GM18520 (cell line): ENCODE results near the gene CYP2R1.
"Not testable (repeated sequence)": the region's sequence is repeated elsewhere in the genome, so short reads cannot be mapped to it uniquely, and the experiment has no call there.

Source experiments
- ATAC-seq: cut with Tn5 transposase; IDR thresholded peaks from one replicate; pipeline ENCODE4 v1.9.1; 2021; ENCODE audit not compliant: unreplicated experiment

Gene CYP2R1

DNA sequence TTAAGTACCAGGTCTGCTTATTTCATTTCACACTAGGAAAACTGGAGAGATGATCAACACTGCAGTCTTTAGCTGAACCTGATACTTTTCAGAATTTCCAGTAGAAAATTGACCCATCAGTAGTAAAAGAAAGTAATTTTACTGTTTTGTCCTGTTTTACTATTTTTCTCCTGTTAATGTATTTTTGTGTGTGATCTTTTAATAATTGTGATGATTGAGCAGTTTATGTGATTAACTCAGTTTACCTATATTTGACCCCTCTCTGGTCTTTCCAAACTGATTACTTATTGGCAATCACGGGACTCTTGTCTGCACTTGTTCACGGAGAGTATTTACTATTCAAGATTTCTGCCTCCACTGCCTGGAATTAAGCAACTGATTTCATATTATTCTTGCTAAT is 546 bp upstream of the CYP2R1 start:
- no peak for ATAC-seq

DNA sequence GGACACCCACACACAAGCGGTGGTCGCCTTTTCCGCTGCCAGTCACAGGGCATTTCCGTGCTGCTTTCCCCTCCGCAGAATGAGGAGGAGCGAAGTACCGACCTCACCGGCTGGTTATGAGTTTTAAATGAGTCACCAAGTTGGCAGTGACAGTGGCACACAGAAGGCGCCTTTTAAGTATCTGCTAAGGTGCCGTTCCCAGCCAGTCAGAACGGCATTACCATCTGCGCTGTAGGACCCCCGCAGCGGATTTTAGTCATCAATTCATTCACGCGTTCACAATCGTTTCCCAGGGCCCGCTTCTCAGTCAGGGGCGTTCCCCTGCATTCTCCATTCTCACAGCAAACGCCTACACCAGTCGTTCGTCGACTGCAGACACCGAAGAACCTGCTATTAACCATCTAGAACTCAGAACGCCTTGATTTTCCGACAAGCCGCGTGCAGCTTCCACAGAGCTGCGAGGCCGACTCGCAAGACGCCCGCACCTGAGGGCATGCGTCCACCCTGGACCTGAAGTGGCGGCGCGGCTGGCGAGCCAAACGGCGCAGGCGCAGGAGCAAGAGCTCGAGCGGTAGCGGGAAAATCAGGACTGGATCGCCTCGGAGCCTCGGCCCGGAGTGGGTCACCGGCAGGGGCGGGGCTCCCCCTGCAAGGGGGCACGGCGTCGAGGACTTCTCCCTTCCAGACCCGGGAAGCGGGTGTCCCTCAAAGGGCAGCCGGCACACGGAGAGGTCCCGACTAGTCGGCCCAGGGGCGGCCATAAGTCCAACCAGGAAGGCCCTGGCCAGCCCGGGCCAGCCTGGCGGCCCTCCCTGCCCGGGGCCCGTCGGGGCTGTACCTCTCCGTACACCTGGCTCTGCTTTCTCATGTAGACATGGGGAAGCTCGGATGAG is 642 bp downstream of the CYP2R1 start:
- ATAC-seq: peak; percentile 36

DNA sequence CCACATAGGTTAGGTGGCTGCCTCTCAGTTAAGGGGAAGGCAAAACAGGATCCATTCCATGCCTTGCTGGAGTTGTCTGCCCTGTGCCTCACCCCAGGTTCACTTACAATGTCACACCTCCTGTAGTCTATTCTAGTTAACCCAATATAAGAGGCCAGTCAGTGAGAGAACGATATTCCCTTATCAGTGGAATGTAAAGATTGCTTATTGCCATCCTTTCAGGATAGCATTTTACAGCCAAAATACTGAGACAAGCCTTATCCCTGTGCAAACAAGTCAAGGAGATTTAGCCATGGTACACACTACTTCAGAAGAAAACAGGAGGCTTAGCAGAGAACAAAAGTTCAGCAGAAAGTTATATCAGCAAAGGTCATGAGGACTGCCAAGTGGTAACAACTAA is 5.5 kb downstream of the CYP2R1 start:
- ATAC-seq: no peak

DNA sequence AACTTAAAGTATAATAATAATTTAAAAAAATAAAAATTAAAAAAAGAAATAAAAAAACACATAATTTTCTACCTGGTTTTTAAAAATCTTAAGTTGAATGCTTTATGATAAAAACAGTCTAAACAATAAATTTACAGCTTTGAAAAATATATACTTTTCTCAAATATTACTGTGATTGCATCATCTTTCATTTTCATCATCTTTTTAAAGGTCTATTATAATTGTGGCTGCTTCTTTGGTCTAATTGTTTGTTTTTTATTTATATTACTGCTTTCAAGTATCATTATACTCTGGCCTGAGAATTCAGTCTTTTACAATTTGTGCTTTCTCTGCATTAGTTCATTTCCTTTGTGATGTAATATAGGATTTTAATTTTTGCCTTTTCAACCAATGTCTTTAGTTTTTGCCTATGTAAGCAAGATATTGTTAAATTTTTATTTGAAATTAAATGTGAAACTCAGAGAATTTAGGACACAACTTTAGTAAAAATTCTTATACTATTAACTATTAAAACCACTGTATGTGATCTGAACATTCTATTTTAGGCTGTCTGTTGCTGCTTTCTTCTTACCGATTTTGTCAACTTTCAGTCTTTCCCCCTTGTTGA is 7.3 kb downstream of the CYP2R1 start:
- ATAC-seq: no peak

DNA sequence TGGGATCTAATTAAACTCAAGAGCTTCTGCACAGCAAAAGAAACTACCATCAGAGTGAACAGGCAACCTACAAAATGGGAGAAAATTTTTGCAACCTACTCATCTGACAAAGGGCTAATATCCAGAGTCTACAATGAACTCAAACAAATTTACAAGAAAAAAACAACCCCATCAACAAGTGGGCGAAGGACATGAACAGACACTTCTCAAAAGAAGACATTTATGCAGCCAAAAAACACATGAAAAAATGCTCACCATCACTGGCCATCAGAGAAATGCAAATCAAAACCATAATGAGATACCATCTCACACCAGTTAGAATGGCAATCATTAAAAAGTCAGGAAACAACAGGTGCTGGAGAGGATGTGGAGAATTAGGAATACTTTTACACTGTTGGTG is 8.3 kb downstream of the CYP2R1 start:
- not testable (repeated sequence) for ATAC-seq

DNA sequence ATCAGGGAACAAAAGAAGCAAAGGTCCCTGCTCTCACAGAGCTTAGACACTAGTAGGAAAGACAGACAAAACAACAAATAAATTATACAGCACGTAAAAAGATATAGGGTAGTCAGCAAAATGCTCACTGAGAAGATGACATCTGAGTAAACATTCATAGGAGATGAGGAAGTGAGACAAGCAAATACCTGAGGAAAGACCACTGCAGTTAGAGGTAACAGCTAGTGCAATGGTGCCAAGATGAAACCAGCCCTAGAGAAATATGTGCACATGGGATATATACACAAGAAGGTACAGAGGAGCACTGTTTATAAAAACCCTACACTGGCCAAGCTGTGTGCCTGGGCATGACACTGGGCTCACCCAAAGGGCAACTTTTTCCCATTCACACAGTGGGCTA is 9.8 kb downstream of the CYP2R1 start:
- ATAC-seq: no peak

DNA sequence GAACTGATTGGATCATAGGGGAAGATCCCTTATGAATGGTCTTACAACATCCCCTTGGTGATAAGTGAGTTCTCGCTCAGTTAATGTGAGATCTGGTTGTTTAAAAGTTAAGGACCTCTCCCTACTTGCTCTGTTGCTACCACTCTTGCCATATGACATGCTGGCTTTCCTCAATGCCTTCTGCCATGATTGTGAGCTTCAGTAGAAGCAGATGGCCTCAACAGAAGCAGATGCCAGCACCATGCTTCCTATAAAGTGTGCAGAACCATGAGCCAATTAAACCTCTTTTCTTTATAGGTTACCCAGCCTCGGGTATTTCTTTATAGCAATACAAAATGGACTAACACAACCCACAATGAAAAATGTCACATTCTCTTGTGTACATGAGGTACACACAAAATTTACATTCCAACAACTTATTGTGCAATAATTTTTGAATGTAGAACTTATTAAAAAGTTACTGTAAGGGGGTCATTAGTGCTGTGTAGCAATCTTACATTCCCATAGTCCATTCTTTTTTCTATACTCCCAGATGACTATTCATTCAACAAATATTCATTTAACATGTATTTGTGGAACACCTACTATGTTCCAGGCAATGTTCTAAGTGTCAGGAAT is 10.3 kb downstream of the CYP2R1 start:
- ATAC-seq: no peak

DNA sequence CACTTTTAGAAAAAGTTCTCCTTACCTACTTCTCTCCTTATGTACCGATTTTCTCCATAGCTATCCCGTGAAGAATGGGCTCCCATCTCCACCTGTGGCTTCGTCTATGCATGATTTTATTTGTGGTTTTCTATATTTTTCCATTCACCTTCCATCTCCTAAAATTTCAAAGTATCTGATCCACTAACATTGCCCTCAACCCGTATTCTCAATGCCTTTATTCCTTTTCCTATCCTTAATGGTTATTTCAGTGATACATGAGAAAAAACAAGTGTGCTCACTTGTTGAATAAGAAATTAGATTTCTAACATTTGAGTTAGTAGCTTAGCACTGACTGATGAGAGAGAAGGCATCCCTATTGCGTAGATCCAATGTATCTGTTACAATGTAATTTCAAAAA is 16.9 kb downstream of the CYP2R1 start:
- no peak for ATAC-seq

DNA sequence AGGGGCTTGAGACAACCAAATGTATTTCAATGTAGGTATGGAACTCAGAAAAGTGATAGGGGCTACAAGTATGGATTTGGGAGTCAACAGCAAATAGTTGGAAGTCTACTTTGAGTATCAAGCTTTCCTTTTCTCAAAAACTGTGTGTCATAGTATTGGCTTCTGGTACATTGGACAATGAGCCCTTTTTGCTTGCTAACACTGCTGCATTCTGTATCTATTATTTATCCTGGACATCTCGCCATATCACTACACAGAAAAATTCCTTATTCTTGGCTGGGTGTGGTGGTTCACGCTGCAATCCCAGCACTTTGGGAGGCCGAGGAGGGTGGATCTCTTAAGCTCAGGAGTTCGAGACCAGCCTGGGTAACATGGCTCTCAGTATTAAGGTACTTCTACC is 18.4 kb downstream of the CYP2R1 start:
- no peak for ATAC-seq

DNA sequence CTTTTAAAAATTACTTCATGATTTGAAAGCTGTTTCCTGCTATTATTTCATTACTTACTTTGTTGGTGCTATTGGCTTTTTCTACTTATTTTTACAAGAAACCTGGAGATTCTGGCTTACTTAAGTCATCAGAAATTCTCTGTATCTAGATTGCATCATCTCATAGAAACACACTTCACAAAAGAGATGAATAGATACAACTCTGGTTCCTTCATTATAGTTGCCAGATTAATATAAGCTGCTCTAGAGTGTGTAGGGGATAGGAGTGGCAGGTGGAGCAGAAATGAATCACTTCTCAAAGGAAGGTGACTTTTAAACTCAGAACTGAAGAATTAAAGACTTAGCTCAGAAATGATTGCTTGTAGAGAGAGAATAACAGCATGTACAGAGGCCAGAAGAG is 20.0 kb downstream of the CYP2R1 start:
- ATAC-seq: no peak

DNA sequence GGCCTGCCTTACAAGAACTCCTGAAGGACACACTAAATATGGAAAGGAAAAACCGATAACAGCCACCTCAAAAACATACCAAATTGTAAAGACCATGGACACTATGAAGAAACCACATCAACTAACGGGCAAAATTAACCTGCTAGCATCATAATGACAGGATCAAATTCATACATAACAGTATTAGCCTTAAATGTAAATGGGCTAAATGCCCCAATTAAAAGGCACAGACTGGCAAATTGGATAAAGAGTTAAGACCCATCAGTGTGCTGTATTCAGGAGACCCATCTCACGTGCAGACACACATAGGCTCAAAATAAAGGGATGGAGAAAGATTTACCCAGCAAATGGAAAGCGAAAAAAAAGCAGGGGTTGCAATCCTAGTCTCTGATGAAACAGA is 28.3 kb downstream of the CYP2R1 start:
- ATAC-seq: not testable (repeated sequence)

DNA sequence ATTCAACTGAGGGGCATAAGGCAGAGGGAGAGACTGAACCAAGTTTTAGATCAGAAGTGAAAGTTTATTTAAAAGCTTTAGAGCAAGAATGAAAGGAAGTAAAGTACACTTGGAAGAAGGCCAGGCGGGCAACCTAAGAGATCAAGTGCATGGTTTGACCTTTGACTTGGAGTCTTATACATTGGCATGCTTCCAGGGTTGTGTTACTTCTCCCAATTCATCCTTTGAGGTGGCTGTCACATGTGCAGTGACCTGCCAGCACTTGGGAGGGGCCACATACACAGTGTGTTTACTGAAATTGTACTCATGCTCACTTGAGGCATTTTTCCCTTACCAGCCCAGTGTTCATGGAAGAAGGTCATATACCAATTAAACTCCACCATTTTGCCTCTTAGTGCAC is 30.4 kb downstream of the CYP2R1 start:
- ATAC-seq: no peak

DNA sequence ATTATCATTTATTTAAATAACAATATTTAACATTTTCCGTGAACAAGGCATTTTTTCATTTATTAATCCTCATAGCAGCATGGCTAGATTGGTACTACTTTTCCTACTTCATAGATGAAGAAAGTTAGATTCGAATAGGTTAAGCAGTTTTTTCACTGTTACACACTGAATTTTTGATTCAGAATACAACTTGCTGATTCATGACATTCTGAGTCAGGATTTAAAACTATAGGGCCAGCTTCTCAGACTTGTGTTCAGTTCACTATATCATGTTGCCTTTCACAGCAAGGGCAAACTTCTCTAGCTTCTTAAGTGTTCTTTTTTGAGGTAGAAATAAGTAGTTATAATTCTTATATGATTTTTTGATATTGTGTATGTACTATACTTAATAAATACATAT is 31.5 kb downstream of the CYP2R1 start:
- ATAC-seq: no peak

DNA sequence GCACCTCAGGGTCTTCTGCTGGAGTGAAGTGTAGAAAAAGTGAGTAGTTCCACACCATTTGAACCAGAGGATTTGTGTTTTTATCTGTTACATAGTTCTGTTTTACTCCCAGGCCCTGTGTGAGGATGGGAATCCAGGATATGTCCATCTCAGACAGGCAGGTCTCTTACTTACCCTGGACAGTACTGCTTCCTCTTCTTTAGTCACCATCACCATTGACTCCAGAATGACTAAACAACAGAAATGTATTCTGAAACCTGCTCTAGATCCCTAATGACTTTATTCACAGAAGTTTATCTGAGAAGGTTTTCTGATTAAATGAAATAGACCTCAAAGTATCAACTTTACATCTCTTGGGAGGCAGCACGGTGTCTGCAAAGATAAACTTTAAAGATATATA is 33.6 kb downstream of the CYP2R1 start:
- ATAC-seq: no peak

DNA sequence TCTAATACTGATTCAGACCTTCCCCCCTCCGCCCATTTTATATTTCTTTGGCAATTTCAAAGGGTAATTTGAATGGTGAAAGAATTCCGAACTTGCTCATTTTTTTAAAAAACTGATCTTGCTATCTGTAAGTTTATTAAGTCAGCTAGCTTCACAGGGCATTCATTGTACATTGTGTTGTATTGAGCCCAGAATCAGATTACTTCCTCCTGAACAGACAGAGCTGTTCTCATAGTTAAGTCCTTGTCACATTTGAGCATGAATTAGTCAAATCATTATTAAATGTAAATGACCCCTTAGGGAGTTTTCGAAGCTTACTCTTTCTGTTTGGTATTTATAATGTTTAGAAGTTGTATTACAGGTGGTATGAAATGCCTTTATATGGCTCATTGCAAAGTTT is 34.4 kb downstream of the CYP2R1 start:
- no peak for ATAC-seq

DNA sequence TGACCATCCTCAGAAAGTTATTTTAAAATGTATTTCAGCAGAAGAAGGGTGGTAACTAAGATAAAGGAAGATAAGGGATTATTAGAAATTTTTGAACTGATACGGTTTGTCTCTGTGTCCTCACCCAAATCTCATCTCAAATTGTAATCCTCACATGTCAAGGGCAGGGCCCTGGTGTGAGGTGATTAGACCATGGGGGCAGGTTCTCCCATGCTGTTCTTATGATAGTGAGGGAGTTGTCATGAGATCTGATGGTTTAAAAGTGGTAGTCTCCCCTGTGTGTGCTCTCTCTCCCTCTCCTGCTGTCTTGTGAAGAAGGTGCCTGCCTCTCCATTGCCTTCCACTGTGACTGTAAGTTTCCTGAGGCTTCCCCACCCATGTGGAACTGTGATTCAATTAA is 36.1 kb downstream of the CYP2R1 start:
- ATAC-seq: no peak

DNA sequence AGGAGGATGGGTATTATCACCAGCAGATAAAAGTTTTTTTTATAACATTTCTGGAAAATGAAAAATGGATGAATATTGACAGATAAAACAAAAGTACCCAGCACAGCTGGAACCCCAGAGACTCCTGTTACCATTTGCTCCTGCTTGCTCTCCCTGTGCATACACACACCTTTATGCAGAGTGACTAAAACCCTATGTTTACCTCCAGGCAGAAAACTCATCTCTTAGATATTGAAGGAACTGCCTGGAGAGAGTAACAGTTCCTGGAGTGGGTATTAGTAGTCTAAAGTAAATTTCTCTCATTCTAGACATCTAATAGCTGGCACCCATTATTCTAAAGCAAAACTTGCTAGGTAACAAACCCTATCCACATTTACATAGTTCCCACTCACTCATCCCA is 38.0 kb downstream of the CYP2R1 start:
- ATAC-seq: no peak

DNA sequence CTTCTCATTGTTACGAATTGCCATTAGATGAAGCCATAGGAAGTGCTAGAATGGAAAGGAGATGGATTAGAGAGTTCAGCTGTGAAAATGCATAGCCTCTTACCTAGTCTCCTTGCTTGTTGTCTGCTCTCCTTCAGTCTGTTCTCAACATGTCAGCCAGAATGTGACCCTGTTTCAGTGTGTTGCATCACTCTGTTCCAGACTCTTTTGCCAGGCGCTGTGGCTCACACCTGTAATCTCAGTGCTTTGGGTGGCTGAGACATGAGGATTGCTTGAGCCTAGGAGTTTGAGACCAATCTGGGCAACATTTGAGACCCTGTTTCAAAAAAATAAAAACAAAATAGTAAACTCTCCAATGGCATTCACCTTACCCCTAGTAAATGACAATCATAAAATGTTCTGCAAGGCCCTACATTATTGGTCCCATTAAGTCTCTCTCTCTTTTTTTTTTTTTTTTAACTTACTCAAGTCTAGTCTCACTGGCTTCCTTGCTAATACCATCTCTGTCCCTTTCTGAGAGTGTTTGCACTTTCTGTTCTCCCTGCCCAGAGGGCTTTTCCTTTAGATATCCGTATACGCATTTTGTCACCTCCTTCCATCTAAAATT is 39.4 kb downstream of the CYP2R1 start:
- no peak for ATAC-seq

DNA sequence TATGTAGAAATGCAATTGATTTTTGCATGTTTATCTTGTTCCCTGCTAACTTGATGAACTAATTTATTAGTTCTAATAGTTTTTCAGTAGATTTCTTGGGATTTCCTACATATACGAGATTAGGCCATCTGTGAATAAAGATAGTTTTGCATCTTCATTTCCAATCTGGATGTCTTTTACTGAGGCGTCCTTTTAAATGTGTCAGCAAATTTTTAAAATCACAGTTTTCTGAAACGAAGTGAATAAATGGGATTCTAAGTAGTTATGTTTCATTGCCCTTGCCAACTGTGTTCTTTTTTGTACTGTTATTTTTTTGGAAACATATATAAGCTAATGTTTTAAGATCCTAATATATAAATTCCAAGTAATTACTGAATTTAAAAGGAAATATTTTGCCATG is 50.0 kb downstream of the CYP2R1 start:
- ATAC-seq: no peak

DNA sequence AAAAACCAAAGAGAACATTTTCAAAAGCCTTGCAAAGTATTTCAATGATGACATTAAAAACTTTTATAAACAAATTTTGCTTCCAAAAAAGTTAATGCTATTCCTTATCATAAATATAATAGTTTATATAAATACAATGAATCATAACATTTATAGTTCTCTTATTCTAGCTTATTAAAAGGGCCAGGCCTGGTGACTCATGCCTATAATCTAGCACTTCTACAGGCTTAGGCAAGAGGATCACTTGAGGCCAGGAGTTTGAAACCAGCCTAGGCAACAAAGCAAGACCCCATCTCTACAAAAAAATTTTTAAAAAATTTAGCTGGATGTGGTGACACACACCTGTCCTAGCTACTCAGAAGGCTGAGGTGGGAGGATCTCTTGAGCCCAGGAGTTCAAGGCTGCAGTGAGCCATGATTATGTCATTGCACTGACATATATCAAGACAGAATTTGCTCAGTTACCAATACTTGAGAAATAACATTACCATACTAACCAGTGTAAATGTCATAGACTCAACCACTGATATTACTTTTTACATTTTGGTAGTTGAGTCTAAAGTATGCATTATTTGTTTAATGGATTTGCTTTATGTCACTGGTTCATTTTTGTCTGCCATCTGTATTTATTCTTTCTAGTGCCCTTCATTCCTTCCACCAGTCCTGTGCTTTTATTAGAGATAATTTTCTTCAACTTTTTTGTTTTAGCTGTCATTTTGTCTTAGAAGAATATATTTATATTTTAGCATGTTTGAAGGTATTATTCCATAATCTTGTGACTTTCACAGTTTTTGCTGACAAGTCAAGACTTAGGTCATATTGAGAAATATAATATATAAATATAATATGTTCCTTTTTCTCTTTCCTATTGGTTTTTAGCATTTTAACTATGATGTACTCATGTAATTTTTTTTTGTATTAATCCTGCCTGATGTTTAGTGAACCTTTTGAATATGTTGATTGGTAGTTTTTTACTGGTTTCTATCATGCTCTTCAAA is 56.2 kb downstream of the CYP2R1 start:
- ATAC-seq: no peak
